Measurements from ENCODE around the gene CAMK2D. TPM values are rescaled to one million over a fixed set of nuclear protein-coding genes. Genes with fewer than 3 reads are reported as not detected.

CAMK2D gene
- total RNA-seq, 1 experiment from 2014 or later = 15.4 TPM

DNA sequence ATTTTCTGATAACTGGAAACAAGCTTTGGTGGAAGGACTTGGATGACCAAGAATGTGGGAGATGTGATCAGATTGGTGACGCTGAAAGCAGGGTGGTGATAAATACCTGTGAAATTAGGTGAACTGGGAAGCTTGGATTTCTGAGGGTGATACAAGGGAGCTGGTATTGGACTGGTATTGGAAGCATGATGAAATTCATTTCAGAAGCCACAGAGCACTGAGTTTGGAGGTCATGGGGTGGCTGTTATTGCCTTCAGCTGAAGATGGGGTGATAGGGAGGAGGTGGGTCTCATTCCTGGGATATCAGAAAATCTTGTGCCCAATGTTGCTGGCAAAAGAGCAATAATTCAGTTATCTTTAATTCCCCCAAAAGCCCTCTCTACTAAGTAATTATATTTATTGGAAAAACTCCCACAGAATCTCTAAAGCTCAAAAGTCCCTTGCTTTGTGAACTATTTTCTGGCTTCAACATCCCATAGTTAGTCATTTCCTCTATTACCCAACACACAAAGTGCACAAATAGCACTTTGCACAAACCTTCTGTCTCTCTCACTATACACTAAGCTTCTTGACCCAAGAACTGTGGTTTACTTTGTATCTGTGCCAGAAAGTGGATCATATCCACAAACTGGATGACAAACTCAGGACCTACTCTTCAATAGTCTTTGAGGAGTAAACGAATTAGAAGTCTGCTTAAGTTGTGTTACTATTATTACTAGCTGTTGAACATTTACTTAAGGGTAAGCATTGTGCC is 23.1 kb upstream of the CAMK2D start:
- CTCF ChIA-PET = no interaction called here
- H3K27ac ChIP-seq (ENCODE audit: low read length) = peak overlapping the region; percentile 87
- BruUV-seq (replicated peaks) = no TSS peak

DNA sequence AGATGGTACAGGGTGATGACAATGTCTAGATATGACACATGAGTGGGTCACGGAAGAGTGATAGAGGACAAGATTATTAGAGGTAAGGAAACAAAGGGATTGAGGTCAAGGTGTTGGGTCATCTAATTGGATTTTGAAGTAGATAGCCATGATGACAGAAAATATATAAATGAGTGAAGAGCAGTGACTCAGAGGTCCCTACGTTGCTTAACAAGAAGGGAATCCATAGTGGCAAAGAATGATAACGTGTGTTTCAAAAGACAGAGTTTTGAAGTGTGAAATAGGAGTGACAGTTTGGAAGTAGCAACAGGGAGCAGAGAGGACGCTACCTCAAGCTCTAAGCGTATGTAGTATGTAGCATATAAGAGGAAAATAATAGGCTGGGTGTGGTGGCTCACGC is 22.2 kb upstream of the CAMK2D start:
- Histone ChIP-seq H3K4me2 (ENCODE audit: low read length) (no peak overlapping the region), H4K20me1 (ENCODE audit: low read length) (no peaks in the 10 kb centered on the region), H3K4me3 (ENCODE audit: low read length) (no peak overlapping the region), H3K36me3 (ENCODE audit: low read depth, low read length) (no peaks in the 10 kb centered on the region), H3K27me3 (ENCODE audit: low read length) (no peaks in the 10 kb centered on the region), H3K4me1 (ENCODE audit: insufficient read depth, low read length) (peaks cover 18% of the 10 kb centered on the region), H3K9me2 (replicated peaks; ENCODE audit: low read length) (no peaks in the 10 kb centered on the region), H2AFZ (ENCODE audit: low read length) (no peak overlapping the region), H3K27ac (ENCODE audit: low read length) (no peak overlapping the region), H3K9me3 (ENCODE audit: low read length) (no peaks in the 10 kb centered on the region), H3F3A (ENCODE audit: low read length, unreplicated experiment) (no peaks in the 10 kb centered on the region), H3K79me2 (ENCODE audit: low read length) (no peaks in the 10 kb centered on the region), H3K9ac (ENCODE audit: low read length) (no peak overlapping the region)
- no peak for ATAC-seq
- POLR2A ChIA-PET (ENCODE audit: unreplicated experiment) = no interaction called here
- TF ChIP-seq EZH2 (IDR thresholded peaks at IDR 0.05; ENCODE audit: low read length, unreplicated experiment) (no peak), EZH2phosphoT487 (IDR thresholded peaks at IDR 0.05; ENCODE audit: borderline replicate concordance, low read length) (no peak)
- TF ChIP-seq, protein P1, sequence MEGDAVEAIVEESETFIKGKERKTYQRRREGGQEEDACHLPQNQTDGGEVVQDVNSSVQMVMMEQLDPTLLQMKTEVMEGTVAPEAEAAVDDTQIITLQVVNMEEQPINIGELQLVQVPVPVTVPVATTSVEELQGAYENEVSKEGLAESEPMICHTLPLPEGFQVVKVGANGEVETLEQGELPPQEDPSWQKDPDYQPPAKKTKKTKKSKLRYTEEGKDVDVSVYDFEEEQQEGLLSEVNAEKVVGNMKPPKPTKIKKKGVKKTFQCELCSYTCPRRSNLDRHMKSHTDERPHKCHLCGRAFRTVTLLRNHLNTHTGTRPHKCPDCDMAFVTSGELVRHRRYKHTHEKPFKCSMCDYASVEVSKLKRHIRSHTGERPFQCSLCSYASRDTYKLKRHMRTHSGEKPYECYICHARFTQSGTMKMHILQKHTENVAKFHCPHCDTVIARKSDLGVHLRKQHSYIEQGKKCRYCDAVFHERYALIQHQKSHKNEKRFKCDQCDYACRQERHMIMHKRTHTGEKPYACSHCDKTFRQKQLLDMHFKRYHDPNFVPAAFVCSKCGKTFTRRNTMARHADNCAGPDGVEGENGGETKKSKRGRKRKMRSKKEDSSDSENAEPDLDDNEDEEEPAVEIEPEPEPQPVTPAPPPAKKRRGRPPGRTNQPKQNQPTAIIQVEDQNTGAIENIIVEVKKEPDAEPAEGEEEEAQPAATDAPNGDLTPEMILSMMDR (conservative IDR thresholded peaks at IDR 0.05; ENCODE audit: low read depth, low read length) = no peak
- CTCF ChIA-PET = no interaction called here
- intact Hi-C loops (cut with micrococcal nuclease) = loop anchor here (5.0 kb wide), 4 partner anchors 109 to 594 kb away; no protein-coding TSS in a partner anchor
- DNase-seq = no peak
- BruUV-seq (replicated peaks) = no TSS peak

More for the DNA sequence above, 23.1 kb upstream of the CAMK2D start:
- Histone ChIP-seq H3K4me3 (ENCODE audit: low read length) (no peak overlapping the region), H4K20me1 (ENCODE audit: low read length) (no peaks in the 10 kb centered on the region), H3K79me2 (ENCODE audit: low read length) (no peaks in the 10 kb centered on the region), H3K9me2 (replicated peaks; ENCODE audit: low read length) (no peaks in the 10 kb centered on the region), H3F3A (ENCODE audit: low read length, unreplicated experiment) (no peaks in the 10 kb centered on the region), H3K4me2 (ENCODE audit: low read length) (peak overlapping the region; percentile 42), H3K4me1 (ENCODE audit: insufficient read depth, low read length) (peaks cover 18% of the 10 kb centered on the region), H3K36me3 (ENCODE audit: low read depth, low read length) (no peaks in the 10 kb centered on the region), H2AFZ (ENCODE audit: low read length) (no peak overlapping the region), H3K9ac (ENCODE audit: low read length) (peak overlapping the region; percentile 41; the same call in 1 of the 2 replicates), H3K27me3 (ENCODE audit: low read length) (no peaks in the 10 kb centered on the region), H3K9me3 (ENCODE audit: low read length) (no peaks in the 10 kb centered on the region)
- intact Hi-C loops (cut with micrococcal nuclease) = loop anchor here (5.0 kb wide), 4 partner anchors 108 to 593 kb away; no protein-coding TSS in a partner anchor
- DNase-seq (peak; percentile 95), ATAC-seq (peak; percentile 97)
- TF ChIP-seq, protein P1 (conservative IDR thresholded peaks at IDR 0.05; ENCODE audit: low read depth, low read length) = no peak
- TF ChIP-seq EZH2phosphoT487 (IDR thresholded peaks at IDR 0.05; ENCODE audit: borderline replicate concordance, low read length) = no peak
- no peak for TF ChIP-seq EZH2 (IDR thresholded peaks at IDR 0.05; ENCODE audit: low read length, unreplicated experiment)
- POLR2A ChIA-PET (ENCODE audit: unreplicated experiment) = interaction anchor here (0.5 to 0.6 kb wide), 4 partner anchors 196 to 778 kb away, joined by 3 to 11 read pairs (median 4); no protein-coding TSS in a partner anchor

DNA sequence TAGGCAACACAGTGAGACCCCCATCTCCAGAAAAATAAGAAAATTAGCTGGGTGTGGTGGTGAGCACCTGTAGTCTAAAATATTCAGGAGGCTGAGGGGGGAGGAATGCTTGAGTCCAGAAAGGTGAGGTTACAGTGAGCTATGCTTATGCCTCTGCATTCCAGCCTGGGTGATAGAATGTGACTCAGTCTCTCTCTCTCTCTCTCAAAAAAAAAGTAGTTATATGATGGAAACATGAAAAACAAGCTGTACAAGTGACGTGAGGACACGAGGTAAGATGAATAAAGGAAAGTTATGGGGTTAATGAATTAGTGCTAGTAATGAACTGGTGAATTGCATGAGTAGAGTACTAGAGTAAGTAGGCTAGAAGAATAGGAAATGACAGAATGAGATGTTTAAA is 21.8 kb upstream of the CAMK2D start:
- no peaks in the 10 kb centered on the region for H3F3A ChIP-seq (ENCODE audit: low read length, unreplicated experiment)
- no peaks in the 10 kb centered on the region for H3K9me2 ChIP-seq (replicated peaks; ENCODE audit: low read length)
- no peaks in the 10 kb centered on the region for H3K36me3 ChIP-seq (ENCODE audit: low read depth, low read length)
- H3K27ac ChIP-seq (ENCODE audit: low read length) = no peak overlapping the region
- peaks cover 18% of the 10 kb centered on the region for H3K4me1 ChIP-seq (ENCODE audit: insufficient read depth, low read length)
- no peak overlapping the region for H3K9ac ChIP-seq (ENCODE audit: low read length)
- H3K79me2 ChIP-seq (ENCODE audit: low read length) = no peaks in the 10 kb centered on the region
- no peak for ATAC-seq
- no peak overlapping the region for H3K4me3 ChIP-seq (ENCODE audit: low read length)
- no peak for DNase-seq
- no TSS peak for BruUV-seq (replicated peaks)
- intact Hi-C loops (cut with micrococcal nuclease) = loop anchor here (5.0 kb wide), 4 partner anchors 109 to 594 kb away; no protein-coding TSS in a partner anchor
- no peaks in the 10 kb centered on the region for H3K27me3 ChIP-seq (ENCODE audit: low read length)
- ChIA-PET POLR2A (ENCODE audit: unreplicated experiment) (no interaction called here), CTCF (no interaction called here)
- H4K20me1 ChIP-seq (ENCODE audit: low read length) = no peaks in the 10 kb centered on the region
- TF ChIP-seq EZH2 (IDR thresholded peaks at IDR 0.05; ENCODE audit: low read length, unreplicated experiment) (no peak), EZH2phosphoT487 (IDR thresholded peaks at IDR 0.05; ENCODE audit: borderline replicate concordance, low read length) (no peak)
- TF ChIP-seq, protein P1 (conservative IDR thresholded peaks at IDR 0.05; ENCODE audit: low read depth, low read length) = no peak
- no peaks in the 10 kb centered on the region for H3K9me3 ChIP-seq (ENCODE audit: low read length)
- no peak overlapping the region for H3K4me2 ChIP-seq (ENCODE audit: low read length)
- no peak overlapping the region for H2AFZ ChIP-seq (ENCODE audit: low read length)
